LNCAP (cell line): Measurements from ENCODE around the gene USP33.

Experiments
- CTCF ChIP-seq: fragments of 450-650 bp; IDR thresholded peaks from 2 replicates; pipeline ENCODE4 v1.5.1; 2017; ENCODE audit warnings: mild to moderate bottlenecking

USP33 gene

GRCh38 chr1:77756052-77756754 lies 3.4 kb downstream of the USP33 start:
- no peak for TF ChIP-seq CTCF

- no peak for TF ChIP-seq CTCF
Observed at GRCh38 chr1:77744576-77744975, 15.1 kb downstream of the USP33 start.

GRCh38 chr1:77742011-77742555 lies 17.6 kb downstream of the USP33 start:
- TF ChIP-seq CTCF: no peak

GRCh38 chr1:77741316-77741715 lies 18.3 kb downstream of the USP33 start:
- TF ChIP-seq CTCF: no peak

GRCh38 chr1:77739235-77739634 lies 20.4 kb downstream of the USP33 start:
- TF ChIP-seq CTCF: no peak

- no peak for TF ChIP-seq CTCF
Observed at GRCh38 chr1:77732090-77732489, 27.6 kb downstream of the USP33 start.

- TF ChIP-seq CTCF: no peak
Observed at GRCh38 chr1:77725706-77726105, 33.9 kb downstream of the USP33 start.

- no peak for TF ChIP-seq CTCF
Observed at GRCh38 chr1:77718181-77718580, 41.5 kb downstream of the USP33 start.
